HG03196 (cell line): ENCODE results near the gene SERPING1.
"Not testable (repeated sequence)": the region's sequence is repeated elsewhere in the genome, so short reads cannot be mapped to it uniquely, and the experiment has no call there.

Experiments
- ATAC-seq: cut with Tn5 transposase; IDR thresholded peaks from one replicate; pipeline ENCODE4 v1.9.1; 2021; ENCODE audit not compliant: unreplicated experiment

Gene SERPING1

GRCh38 chr11:57652230-57652629 lies 54.7 kb downstream of the SERPING1 start:
- ATAC-seq = not testable (repeated sequence)

- ATAC-seq = no peak
Observed at GRCh38 chr11:57652662-57653061, 55.2 kb downstream of the SERPING1 start.

GRCh38 chr11:57653163-57653562 lies 55.7 kb downstream of the SERPING1 start:
- ATAC-seq = no peak

GRCh38 chr11:57656885-57657193 lies 59.4 kb downstream of the SERPING1 start:
- no peak for ATAC-seq

- peak; percentile 98 for ATAC-seq
Observed at GRCh38 chr11:57657194-57658022, 59.9 kb downstream of the SERPING1 start, which contains the start of gene CLP1. TSS of gene CLP1 (plus strand) at chr11:57657762. CDS start at chr11:57659477, 1,715 bp downstream.

GRCh38 chr11:57658023-57658361 lies 60.5 kb downstream of the SERPING1 start:
- ATAC-seq = no peak

GRCh38 chr11:57659669-57660068 lies 62.2 kb downstream of the SERPING1 start:
- no peak for ATAC-seq

GRCh38 chr11:57662893-57663292 lies 65.4 kb downstream of the SERPING1 start:
- no peak for ATAC-seq

- ATAC-seq = no peak
Observed at GRCh38 chr11:57663975-57664374, 66.5 kb downstream of the SERPING1 start.
